SK-N-SH treated with all-trans-retinoic acid at 6 μM for 48 hours (cell line): ENCODE results near the gene FAM200B.

Experiments
- ATAC-seq: fragments of 200-7000 bp; cut with Tn5 transposase; 3 replicates; pipeline ENCODE4 v1.9.1; 2020; ENCODE audit warnings: mild to moderate bottlenecking, moderate library complexity
- ARNTL ChIP-seq: fragments of 450-650 bp; formaldehyde crosslinking; IDR thresholded peaks from 2 replicates; pipeline ENCODE4 v1.5.0; 2020; ENCODE audit warnings: low read depth, mild to moderate bottlenecking, moderate library complexity, borderline replicate concordance
- BACH2 ChIP-seq: fragments of 250-450 bp; sonication (Bioruptor Pico); IDR thresholded peaks from 2 replicates; pipeline ENCODE4 v1.9.0; 2021; ENCODE audit warnings: mild to moderate bottlenecking, borderline replicate concordance
- CSDC2 ChIP-seq: fragments of 250-450 bp; sonication (Bioruptor Pico); IDR thresholded peaks from 2 replicates; pipeline ENCODE4 v1.5.0; 2020; ENCODE audit warnings: mild to moderate bottlenecking, moderate library complexity
- ESRRG ChIP-seq: fragments of 250-450 bp; sonication (Bioruptor Pico); IDR thresholded peaks from 2 replicates; pipeline ENCODE4 v1.6.1; 2021; ENCODE audit warnings: mild to moderate bottlenecking
- RARB ChIP-seq: fragments of 250-450 bp; sonication (Bioruptor Pico); IDR thresholded peaks from 2 replicates; pipeline ENCODE4 v1.8.0; 2021; ENCODE audit warnings: mild to moderate bottlenecking, moderate library complexity
- SNAI2 ChIP-seq: fragments of 250-450 bp; sonication (Bioruptor Pico); IDR thresholded peaks from 2 replicates; pipeline ENCODE4 v1.5.0; 2020; ENCODE audit warnings: mild to moderate bottlenecking, moderate library complexity
- TCF4 ChIP-seq: fragments of 250-450 bp; sonication (Bioruptor Pico); IDR thresholded peaks from 2 replicates; pipeline ENCODE4 v1.8.0; 2021; ENCODE audit warnings: mild to moderate bottlenecking, moderate library complexity, borderline replicate concordance
- TOX ChIP-seq: fragments of 250-450 bp; sonication (Bioruptor Pico); IDR thresholded peaks from 2 replicates; pipeline ENCODE4 v1.8.0; 2021; ENCODE audit warnings: mild to moderate bottlenecking, moderate library complexity, borderline replicate concordance
- ZC3H10 ChIP-seq: fragments of 250-450 bp; sonication (Bioruptor Pico); IDR thresholded peaks from 2 replicates; pipeline ENCODE4 v1.5.1; 2021; ENCODE audit warnings: mild to moderate bottlenecking, moderate library complexity
- ZFP3 ChIP-seq: fragments of 250-450 bp; sonication (Bioruptor Pico); IDR thresholded peaks from 2 replicates; pipeline ENCODE4 v1.5.0; 2020; ENCODE audit warnings: mild to moderate bottlenecking, moderate library complexity
- ZFP30 ChIP-seq: fragments of 450-650 bp; formaldehyde crosslinking; IDR thresholded peaks from 2 replicates; pipeline ENCODE4 v1.5.0; 2022; ENCODE audit warnings: mild to moderate bottlenecking, moderate library complexity
- ZNF565 ChIP-seq: fragments of 450-650 bp; formaldehyde crosslinking; conservative IDR thresholded peaks from 2 replicates; pipeline ENCODE4 v1.5.0; 2020; ENCODE audit warnings: low read depth, mild to moderate bottlenecking, moderate library complexity
- ZNF70 ChIP-seq: fragments of 450-650 bp; formaldehyde crosslinking; IDR thresholded peaks from 2 replicates; pipeline ENCODE4 v1.5.0; 2020; ENCODE audit warnings: mild to moderate bottlenecking, moderate library complexity
- ZNF8 ChIP-seq: fragments of 450-650 bp; formaldehyde crosslinking; IDR thresholded peaks from 2 replicates; pipeline ENCODE4 v1.5.0; 2020; ENCODE audit warnings: mild to moderate bottlenecking, moderate library complexity
- TF ChIP-seq, protein P1 (sequence below): fragments of 250-450 bp; sonication (Bioruptor Pico); IDR thresholded peaks from 2 replicates; pipeline ENCODE4 v1.5.1; 2020; ENCODE audit warnings: low read depth, mild to moderate bottlenecking, moderate library complexity
- TF ChIP-seq, protein P2 (sequence below): fragments of 250-450 bp; sonication (Bioruptor Pico); IDR thresholded peaks from 2 replicates; pipeline ENCODE4 v1.5.1; 2021; ENCODE audit warnings: mild to moderate bottlenecking, moderate library complexity
- TF ChIP-seq, protein P3 (sequence below): fragments of 250-450 bp; sonication (Bioruptor Pico); IDR thresholded peaks from 2 replicates; pipeline ENCODE4 v1.8.0; 2020; ENCODE audit warnings: mild to moderate bottlenecking, moderate library complexity, borderline replicate concordance
- TF ChIP-seq, protein P4 (sequence below): fragments of 250-450 bp; sonication (Bioruptor Pico); IDR thresholded peaks from 2 replicates; pipeline ENCODE4 v1.8.0; 2021; ENCODE audit warnings: low read depth, mild to moderate bottlenecking, moderate library complexity, borderline replicate concordance

FAM200B gene

DNA sequence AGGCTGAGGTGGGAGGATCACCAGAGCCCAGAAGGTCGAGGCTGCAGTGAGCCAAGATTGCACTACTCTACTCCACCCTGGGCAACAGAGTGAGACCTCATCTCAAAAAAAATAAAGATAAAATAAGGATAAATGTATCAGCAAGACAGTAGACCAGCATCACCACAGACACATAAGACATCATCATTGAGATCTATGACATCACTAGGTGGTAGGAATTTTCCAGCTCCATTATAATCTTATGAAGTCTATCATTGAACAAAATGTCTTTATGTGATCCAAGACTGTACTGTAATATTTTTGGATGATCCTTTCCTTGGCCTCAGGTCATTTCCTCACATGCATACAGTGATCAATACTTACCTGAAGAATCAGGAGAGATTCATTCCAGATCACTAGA, 8.3 kb upstream of the FAM200B start:
- TF ChIP-seq ZFP30 (CRISPR knock-in tag) (no peak), ESRRG (CRISPR knock-in tag) (no peak), ZNF565 (CRISPR knock-in tag) (no peak), ARNTL (no peak), TCF4 (no peak), TOX (CRISPR knock-in tag) (no peak), ZFP3 (CRISPR knock-in tag) (no peak), RARB (CRISPR knock-in tag) (no peak), ZC3H10 (no peak)
- TF ChIP-seq, protein P1, sequence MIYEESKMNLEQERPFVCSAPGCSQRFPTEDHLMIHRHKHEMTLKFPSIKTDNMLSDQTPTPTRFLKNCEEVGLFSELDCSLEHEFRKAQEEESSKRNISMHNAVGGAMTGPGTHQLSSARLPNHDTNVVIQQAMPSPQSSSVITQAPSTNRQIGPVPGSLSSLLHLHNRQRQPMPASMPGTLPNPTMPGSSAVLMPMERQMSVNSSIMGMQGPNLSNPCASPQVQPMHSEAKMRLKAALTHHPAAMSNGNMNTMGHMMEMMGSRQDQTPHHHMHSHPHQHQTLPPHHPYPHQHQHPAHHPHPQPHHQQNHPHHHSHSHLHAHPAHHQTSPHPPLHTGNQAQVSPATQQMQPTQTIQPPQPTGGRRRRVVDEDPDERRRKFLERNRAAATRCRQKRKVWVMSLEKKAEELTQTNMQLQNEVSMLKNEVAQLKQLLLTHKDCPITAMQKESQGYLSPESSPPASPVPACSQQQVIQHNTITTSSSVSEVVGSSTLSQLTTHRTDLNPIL (CRISPR knock-in tag), result no peak
- TF ChIP-seq, protein P2, sequence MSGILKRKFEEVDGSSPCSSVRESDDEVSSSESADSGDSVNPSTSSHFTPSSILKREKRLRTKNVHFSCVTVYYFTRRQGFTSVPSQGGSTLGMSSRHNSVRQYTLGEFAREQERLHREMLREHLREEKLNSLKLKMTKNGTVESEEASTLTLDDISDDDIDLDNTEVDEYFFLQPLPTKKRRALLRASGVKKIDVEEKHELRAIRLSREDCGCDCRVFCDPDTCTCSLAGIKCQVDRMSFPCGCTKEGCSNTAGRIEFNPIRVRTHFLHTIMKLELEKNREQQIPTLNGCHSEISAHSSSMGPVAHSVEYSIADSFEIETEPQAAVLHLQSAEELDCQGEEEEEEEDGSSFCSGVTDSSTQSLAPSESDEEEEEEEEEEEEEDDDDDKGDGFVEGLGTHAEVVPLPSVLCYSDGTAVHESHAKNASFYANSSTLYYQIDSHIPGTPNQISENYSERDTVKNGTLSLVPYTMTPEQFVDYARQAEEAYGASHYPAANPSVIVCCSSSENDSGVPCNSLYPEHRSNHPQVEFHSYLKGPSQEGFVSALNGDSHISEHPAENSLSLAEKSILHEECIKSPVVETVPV, result no peak
- TF ChIP-seq, protein P3, sequence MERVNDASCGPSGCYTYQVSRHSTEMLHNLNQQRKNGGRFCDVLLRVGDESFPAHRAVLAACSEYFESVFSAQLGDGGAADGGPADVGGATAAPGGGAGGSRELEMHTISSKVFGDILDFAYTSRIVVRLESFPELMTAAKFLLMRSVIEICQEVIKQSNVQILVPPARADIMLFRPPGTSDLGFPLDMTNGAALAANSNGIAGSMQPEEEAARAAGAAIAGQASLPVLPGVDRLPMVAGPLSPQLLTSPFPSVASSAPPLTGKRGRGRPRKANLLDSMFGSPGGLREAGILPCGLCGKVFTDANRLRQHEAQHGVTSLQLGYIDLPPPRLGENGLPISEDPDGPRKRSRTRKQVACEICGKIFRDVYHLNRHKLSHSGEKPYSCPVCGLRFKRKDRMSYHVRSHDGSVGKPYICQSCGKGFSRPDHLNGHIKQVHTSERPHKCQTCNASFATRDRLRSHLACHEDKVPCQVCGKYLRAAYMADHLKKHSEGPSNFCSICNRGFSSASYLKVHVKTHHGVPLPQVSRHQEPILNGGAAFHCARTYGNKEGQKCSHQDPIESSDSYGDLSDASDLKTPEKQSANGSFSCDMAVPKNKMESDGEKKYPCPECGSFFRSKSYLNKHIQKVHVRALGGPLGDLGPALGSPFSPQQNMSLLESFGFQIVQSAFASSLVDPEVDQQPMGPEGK (CRISPR knock-in tag), result no peak
- TF ChIP-seq, protein P4, sequence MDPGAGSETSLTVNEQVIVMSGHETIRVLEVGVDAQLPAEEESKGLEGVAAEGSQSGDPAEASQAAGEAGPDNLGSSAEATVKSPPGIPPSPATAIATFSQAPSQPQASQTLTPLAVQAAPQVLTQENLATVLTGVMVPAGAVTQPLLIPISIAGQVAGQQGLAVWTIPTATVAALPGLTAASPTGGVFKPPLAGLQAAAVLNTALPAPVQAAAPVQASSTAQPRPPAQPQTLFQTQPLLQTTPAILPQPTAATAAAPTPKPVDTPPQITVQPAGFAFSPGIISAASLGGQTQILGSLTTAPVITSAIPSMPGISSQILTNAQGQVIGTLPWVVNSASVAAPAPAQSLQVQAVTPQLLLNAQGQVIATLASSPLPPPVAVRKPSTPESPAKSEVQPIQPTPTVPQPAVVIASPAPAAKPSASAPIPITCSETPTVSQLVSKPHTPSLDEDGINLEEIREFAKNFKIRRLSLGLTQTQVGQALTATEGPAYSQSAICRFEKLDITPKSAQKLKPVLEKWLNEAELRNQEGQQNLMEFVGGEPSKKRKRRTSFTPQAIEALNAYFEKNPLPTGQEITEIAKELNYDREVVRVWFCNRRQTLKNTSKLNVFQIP (CRISPR knock-in tag), result no peak
- no peak for ATAC-seq

DNA sequence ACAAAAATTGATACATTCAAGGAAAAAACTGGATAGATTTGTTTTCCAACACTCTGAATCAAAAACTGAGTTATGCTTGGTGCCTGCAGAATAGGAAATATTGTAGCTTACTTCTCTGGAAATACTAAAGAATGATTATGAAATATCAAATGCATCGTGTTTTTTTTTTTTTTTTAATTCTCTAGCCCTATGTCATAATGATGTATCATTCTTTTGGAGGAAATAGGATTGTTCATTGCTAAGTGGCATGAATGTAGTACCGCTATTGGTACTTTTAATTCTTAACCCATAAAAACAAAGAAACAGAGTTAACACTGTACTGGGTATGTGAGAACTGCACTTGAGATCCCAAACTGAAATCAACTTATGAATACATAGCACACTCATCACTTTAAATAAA, 7.6 kb upstream of the FAM200B start:
- no peak for TF ChIP-seq ZFP30 (CRISPR knock-in tag)
- TF ChIP-seq, protein P1 (CRISPR knock-in tag), result no peak
- no peak for ATAC-seq

DNA sequence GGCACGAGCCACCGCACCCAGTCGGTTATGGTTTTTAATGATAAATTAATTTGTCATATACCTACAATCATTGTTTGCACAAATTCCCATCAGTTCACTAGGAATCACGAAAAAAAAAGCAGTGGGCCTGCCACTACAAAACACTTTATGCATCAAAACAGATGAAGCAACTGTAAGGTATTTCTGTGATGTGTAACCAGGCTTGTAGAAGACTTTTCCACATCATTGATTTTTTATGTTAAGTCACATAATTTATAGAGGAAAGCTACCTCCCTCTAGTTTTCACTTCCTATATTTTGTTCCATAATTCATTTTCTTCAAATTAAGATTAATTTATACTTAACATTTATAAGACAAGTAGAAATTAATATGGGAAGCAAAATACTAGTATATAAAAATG, 6.7 kb upstream of the FAM200B start:
- ATAC-seq, result no peak
- TF ChIP-seq BACH2 (no peak), ZNF8 (CRISPR knock-in tag) (no peak), ZNF70 (CRISPR knock-in tag) (no peak)
- TF ChIP-seq, all 23 proteins: peak for 0

DNA sequence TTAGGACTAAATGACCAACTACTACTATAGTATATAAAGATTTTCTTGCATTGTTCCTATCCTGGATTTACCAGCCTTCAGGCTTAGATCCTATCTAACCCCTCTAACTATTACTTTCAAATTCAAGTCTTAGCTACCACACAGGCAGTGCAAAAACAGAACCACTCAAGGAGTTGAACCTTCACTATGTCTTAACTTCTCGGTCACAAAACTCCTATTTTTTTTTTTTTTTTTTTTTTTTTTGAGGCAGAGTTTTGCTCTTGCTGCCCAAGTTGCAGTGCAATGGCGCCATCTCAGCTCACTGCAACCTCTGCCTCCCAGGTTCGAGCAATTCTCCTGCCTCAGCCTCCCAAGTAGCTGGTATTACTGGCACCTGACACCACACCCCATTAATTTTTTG, 6.3 kb upstream of the FAM200B start:
- ATAC-seq, result no peak
- TF ChIP-seq, protein P1 (CRISPR knock-in tag), result no peak
- no peak for TF ChIP-seq CSDC2 (CRISPR knock-in tag)
- TF ChIP-seq, protein P2, result no peak
- TF ChIP-seq ZNF70 (CRISPR knock-in tag), result no peak
- no peak for TF ChIP-seq ZFP30 (CRISPR knock-in tag)
- no peak for TF ChIP-seq TOX (CRISPR knock-in tag)
- TF ChIP-seq, protein P3 (CRISPR knock-in tag), result no peak
- TF ChIP-seq ZNF8 (CRISPR knock-in tag), result no peak
- TF ChIP-seq ESRRG (CRISPR knock-in tag), result no peak
- no peak for TF ChIP-seq ZC3H10
- TF ChIP-seq, protein P4 (CRISPR knock-in tag), result no peak
- TF ChIP-seq SNAI2 (CRISPR knock-in tag), result no peak
